GM19467 (cell line): Measurements from ENCODE around the gene BMPR1A.
A peak's percentile ranks its signal among the peaks of the same experiment; 100 is the strongest.

Experiments used
- ATAC-seq: cut with Tn5 transposase; IDR thresholded peaks from one replicate; pipeline ENCODE4 v1.9.1; 2021; ENCODE audit warnings: mild to moderate bottlenecking, moderate library complexity; ENCODE audit not compliant: unreplicated experiment

Gene BMPR1A

GRCh38 chr10:86758189-86759072 is 2.0 kb downstream of the BMPR1A start:
- ATAC-seq: no peak

DNA sequence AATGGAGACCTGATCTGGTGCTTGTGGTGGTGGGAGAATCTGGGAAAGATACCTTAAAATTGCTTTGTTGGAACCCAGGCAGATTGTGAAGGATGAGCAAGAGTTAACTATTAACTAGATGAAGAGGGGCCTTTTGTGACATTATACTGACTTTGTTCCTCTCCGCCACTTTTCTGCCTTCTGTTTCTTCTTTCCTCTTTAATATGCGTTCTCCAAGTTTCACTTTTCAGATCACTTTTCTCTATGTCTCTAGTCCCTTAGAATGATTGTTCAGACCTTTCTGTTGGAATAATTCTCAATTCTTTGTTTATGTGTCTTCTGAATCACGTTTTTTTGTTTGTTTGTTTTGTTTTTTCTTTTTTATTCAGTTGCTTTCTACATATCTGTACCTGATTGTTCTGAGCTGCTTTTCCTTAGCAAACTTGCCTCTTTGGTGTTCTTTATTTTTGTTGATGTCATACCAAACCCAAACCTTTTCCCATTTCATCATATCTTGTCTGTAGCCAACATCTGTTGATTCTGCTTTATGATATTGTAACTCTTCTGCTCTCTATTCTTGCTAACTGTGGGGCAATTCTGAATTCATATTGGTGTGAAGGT is 2.8 kb downstream of the BMPR1A start:
- ATAC-seq: no peak

GRCh38 chr10:86763404-86763803 is 7.0 kb downstream of the BMPR1A start:
- ATAC-seq: no peak

DNA sequence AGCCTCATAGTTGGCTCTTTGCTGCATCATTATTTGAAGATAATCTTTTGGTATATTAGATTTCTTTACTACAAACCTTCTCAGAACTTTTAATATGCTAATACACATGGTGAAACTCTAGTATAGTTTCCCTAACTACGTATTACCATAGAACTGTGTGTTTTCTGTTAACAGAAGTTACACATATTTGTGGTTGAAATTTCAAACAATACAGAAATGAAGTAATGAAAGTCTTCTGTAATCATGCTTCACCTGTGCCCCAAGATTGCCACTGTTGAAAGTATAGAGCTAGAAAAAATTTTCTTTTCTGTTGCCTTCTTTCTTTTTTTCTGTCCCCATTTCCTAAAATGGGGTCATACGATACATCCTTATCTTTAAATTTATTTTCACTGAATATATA is 9.1 kb downstream of the BMPR1A start:
- ATAC-seq: no peak

GRCh38 chr10:86768412-86769062 is 12.1 kb downstream of the BMPR1A start:
- no peak for ATAC-seq

GRCh38 chr10:86769991-86770390 is 13.6 kb downstream of the BMPR1A start:
- ATAC-seq: no peak

DNA sequence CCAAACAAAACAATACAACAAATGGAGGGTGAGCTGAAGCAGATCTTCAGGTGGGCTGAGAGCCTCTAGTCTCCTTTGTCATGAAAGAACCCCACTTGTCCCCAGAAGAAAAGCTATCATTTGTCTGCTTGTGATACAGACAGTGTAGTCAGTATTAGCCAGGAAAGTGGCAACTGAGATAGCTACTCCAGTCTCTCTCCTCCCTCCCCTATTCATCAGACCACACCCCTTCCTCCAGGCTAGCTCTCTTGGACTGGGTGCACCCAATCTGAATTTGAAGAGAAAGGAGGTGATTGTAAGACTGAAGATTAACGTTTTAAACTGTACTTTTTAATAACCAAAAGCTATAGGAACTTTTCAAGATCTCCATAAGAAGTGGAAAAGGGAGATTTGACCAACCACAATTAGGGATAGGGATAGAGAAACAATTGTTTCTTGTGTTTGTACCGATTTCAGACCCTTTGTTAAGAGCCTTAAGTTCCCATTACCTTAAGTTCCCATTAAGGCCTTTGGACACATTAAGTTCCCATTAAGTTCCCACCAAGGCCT is 14.1 kb downstream of the BMPR1A start:
- no peak for ATAC-seq

GRCh38 chr10:86773498-86773897 is 17.1 kb downstream of the BMPR1A start:
- no peak for ATAC-seq

- ATAC-seq: peak; percentile 60
Measured at GRCh38 chr10:86775056-86775869, 18.8 kb downstream of the BMPR1A start.

DNA sequence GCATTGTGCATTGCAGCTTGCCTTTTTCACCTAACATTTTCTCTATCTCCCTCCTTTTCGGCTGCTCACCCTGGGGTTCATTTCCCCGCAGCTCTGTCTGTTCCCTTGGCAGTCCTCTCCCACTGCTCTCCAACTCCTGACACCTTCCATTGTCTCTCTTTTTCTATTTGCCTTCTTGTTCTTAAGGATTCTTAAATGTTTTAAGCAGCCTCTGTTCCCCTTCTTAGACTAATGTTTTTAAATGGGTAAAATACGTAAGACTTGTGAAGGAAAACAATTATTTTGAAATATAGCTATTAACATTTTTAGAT is 19.4 kb downstream of the BMPR1A start:
- ATAC-seq: no peak

- no peak for ATAC-seq
Measured at GRCh38 chr10:86779220-86780017, 23.0 kb downstream of the BMPR1A start.

DNA sequence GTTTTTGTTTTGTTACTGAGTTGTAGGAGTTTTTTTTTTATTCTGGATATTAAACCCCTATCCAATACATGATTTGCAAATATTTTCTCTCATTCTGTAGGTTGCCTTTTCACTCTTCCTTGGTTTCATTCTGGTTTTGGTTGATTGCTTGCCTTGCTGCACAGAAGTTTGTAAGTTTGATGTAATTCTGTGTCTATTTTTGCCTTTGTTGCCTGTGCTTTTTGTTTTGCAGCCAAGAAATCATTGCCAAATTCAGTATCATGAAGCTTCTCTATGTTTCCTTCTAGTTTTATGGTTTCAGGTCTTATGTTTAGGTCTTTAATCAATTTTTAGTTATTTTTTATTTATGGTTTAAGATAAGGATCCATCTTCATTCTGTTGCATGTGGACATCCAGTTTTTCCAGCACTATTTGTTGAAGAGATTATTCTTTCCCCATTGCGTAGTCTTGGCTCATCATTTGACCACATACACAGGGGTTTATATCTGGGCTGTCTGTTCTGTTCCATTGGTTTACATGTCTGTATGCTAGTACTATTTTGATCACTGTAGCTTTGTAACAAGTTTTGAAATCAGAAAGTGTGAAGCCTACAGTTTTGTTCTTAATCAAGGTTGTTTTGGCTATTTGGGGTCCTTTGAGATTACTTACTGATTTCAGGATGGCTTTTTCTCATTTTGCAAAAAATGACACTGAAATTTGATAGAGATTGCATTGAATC is 26.4 kb downstream of the BMPR1A start:
- ATAC-seq: peak; percentile 65

DNA sequence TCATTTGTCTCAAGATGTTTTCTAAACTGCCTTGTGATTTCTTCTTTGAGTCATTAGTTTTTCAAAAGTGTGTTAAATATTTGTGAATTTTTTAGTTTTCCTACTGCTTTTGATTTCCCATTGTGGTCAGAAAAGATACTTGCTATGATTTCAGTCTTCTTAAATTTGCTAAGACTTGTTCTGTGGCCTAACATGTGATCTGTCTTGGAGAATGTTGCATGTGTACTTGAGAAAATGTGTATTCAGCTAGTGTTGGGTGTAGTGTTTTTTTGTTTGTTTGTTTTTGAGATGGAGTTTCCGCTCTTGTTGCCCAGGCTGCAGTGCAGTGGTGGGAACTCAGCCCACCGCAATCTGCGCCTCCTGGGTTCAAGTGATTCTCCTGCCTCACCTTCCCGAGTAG is 28.6 kb downstream of the BMPR1A start:
- no peak for ATAC-seq

GRCh38 chr10:86785968-86786367 is 29.5 kb downstream of the BMPR1A start:
- no peak for ATAC-seq

- no peak for ATAC-seq
Measured at GRCh38 chr10:86786368-86786767, 29.9 kb downstream of the BMPR1A start.

DNA sequence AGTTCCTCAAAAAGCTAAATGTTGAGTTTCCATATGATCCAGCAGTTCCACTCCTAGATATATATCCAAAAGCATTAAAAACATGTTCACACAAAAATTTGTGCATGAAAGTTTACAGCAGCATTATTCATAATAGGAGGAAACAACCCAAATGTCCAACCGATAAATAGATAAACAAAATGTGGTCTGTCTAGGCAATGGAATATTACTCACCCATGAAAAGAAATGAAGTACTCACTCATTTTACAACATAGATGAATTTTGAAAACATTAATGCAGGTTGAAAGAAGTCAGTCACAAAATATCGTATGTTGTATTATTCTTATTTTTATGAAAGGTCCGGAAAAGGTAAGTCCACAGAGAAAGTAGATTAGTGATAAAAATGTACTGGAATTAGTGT is 34.0 kb downstream of the BMPR1A start:
- ATAC-seq: no peak

DNA sequence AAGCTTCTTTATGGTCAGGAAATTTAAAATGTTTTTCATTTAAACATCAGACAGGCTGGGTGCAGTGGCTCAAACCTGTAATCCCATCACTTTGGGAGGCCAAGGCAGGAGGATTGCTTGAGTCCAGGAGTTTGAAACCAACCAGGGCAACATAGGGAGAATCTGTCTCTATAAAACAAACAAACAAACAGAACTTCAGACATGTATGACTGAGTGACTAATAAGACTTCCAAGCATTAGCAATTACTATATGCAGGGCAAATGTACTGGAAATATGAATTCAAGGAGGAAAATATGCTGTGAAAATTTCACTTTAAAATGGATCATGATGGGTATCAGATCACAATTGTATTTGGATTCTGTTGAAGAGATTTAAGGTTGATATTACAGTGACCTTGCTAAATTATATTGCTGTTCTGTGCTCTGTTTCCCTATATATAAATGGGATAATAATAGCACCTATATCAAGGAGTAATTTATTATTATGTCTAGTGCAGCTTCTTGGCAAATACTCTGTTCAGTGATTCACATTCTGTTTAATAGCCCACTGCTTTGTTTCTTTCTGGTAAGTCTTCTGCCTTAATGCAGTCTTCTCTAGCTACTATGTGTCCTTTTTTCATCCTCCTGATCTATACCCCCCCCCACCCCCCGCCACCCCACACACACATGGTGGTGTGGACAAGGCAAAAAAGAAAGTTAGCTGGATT is 36.2 kb downstream of the BMPR1A start:
- no peak for ATAC-seq

- ATAC-seq: no peak
Measured at GRCh38 chr10:86793696-86794095, 37.3 kb downstream of the BMPR1A start.

DNA sequence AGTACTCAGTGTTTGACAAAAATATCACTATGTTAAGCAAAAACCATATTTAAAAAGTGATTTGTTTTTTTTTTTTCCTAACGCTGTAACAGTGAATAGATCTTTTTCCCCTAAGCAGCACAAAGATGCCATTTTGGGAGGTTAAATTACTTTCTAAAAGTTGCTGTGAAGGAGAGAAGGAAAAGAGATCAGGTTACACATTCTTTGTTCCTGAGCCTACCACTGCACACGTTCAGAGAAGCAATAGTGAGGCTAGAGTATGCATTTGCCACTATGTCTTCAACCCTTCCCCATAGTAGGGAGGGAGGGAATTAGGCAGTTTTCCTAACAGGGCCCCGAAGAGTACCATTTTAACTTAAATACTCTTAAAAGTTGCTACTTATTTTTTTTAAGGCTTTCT is 38.9 kb downstream of the BMPR1A start:
- ATAC-seq: no peak
